ENCODE data around the gene NAGS. TPM values are rescaled to one million over a fixed set of nuclear protein-coding genes. Genes with fewer than 3 reads are reported as not detected.

NAGS gene
- total and polyA plus RNA-seq, 10 of the 15 experiments (the other 5 are each of a cell fraction or from before 2014, with no cell fraction given): 0.11 to 1.6 (median 0.64) TPM; not detected in 1

GRCh38 chr17:44014437-44015172 is 10.2 kb downstream of the NAGS start, which contains the start of gene TMEM101 (continued):
- TF ChIP-seq PRDM15 (CRISPR knock-in tag; IDR thresholded peaks at IDR 0.05) (no peak), ZNF592 (IDR thresholded peaks at IDR 0.05) (no peak), TCF3 (IDR thresholded peaks at IDR 0.05; ENCODE audit: borderline replicate concordance, insufficient read depth, low read depth, low read length) (no peak), IKZF1 (conservative IDR thresholded peaks at IDR 0.05) (peak; percentile 99), EZH2 (IDR thresholded peaks at IDR 0.05; ENCODE audit: borderline replicate concordance, control insufficient read depth, low read depth, low read length) (no peak), MTA3 (IDR thresholded peaks at IDR 0.05; ENCODE audit: borderline replicate concordance, low read length) (no peak; the same call in 1 of the 2 replicates), SRF (IDR thresholded peaks at IDR 0.05; ENCODE audit: low read depth in 2 of 2, low read length in 2 of 2) (peak in 1 of 2 experiments; percentile 81; a peak in 2 of 4 replicates), CREB1 (IDR thresholded peaks at IDR 0.05; ENCODE audit: low read depth) (peak; percentile 96), CHD2 (IDR thresholded peaks at IDR 0.05; ENCODE audit: borderline replicate concordance, low read depth, low read length) (peak; percentile 87), GABPA (IDR thresholded peaks at IDR 0.05; ENCODE audit: low read depth) (peak; percentile 99), E2F8 (IDR thresholded peaks at IDR 0.05; ENCODE audit: low read depth, partially characterized antibody) (peak; percentile 94), IRF4 (IDR thresholded peaks at IDR 0.05; ENCODE audit: low read depth, low read length) (peak; percentile 75), ASH2L (IDR thresholded peaks at IDR 0.05; ENCODE audit: borderline replicate concordance, low read depth) (no peak), RUNX3 (IDR thresholded peaks at IDR 0.05; ENCODE audit: low read length) (peak; percentile 49; the same call in 1 of the 2 replicates), CHD4 (IDR thresholded peaks at IDR 0.05) (no peak), ZNF622 (IDR thresholded peaks at IDR 0.05) (no peak), IKZF2 (IDR thresholded peaks at IDR 0.05) (peak in 1 of 2 experiments; percentile 32; a peak in 1 of 4 replicates), JUND (IDR thresholded peaks at IDR 0.05; ENCODE audit: low read depth, low read length) (no peak)

Measured in GM12878 (cell line).